SH-SY5Y (cell line): Measurements from ENCODE around the gene RAB17.

Source experiments
- GATA2 ChIP-seq: IDR thresholded peaks from 2 replicates; pipeline ENCODE4 v1.6.1; 2011; ENCODE audit warnings: mild to moderate bottlenecking, low read depth, low read length
- GATA3 ChIP-seq: IDR thresholded peaks from 2 replicates; pipeline ENCODE4 v1.6.1; 2011; ENCODE audit warnings: low read depth, mild to moderate bottlenecking, low read length, moderate library complexity

GRCh38 chr2:237565974-237566373 is 24.6 kb downstream of the RAB17 start:
- no peak for TF ChIP-seq GATA3
- no peak for TF ChIP-seq GATA2
